ENCODE data around the gene GPR107. TPM values are rescaled to one million over a fixed set of nuclear protein-coding genes. Genes with fewer than 3 reads are reported as not detected.

The GPR107 gene
- total and polyA plus RNA-seq, 2 experiments from 2014 or later, result 8.0 to 18.9 TPM

GRCh38 chr9:130026583-130027340, 26.9 kb upstream of the GPR107 start:
- no peak for DNase-seq
- Histone ChIP-seq H3K27ac (no peak overlapping the region), H3F3A (ENCODE audit: insufficient read depth) (no peaks in the 10 kb centered on the region), H3K36me3 (ENCODE audit: low read depth) (no peaks in the 10 kb centered on the region), H3K9me2 (ENCODE audit: insufficient read depth) (no peaks in the 10 kb centered on the region), H3K9me3 (ENCODE audit: low read depth) (no peaks in the 10 kb centered on the region), H3K27me3 (replicated peaks; ENCODE audit: insufficient read depth) (no peaks in the 10 kb centered on the region), H3K79me2 (ENCODE audit: insufficient read depth) (peaks cover 98% of the 10 kb centered on the region), H2AFZ (no peak overlapping the region), H3K4me3 (no peak overlapping the region), H4K20me1 (ENCODE audit: insufficient read depth) (no peaks in the 10 kb centered on the region), H3K4me1 (ENCODE audit: insufficient read depth) (peaks cover 14% of the 10 kb centered on the region), H3K4me2 (ENCODE audit: unreplicated experiment) (no peak overlapping the region), H3K9ac (no peak overlapping the region)
- in situ Hi-C loops (cut with MboI), result no loop called here
- WGBS, 2 experiments (ENCODE audit: low coverage in 1 of 2, low lambda C conversion rate in 2 of 2, missing lambda C conversion rate in 2 of 2), result 94 to 95% methylated on average over 2 of the region's 2 CpGs
- TF ChIP-seq EZH2phosphoT487 (IDR thresholded peaks at IDR 0.05; ENCODE audit: insufficient read depth, low read depth) (no peak), EZH2 (IDR thresholded peaks at IDR 0.05; ENCODE audit: insufficient read depth, poor library complexity, severe bottlenecking) (no peak)

- in situ Hi-C loops (cut with MboI), result no loop called here
- Histone ChIP-seq H4K20me1 (ENCODE audit: insufficient read depth) (0 out of 2 replicates have a peak, but pooled peaks cover 3% of the 10 kb centered on the region), H3K4me1 (ENCODE audit: insufficient read depth) (peaks cover 14% of the 10 kb centered on the region), H3F3A (ENCODE audit: insufficient read depth) (no peaks in the 10 kb centered on the region), H3K9me2 (ENCODE audit: insufficient read depth) (no peaks in the 10 kb centered on the region), H3K4me2 (ENCODE audit: unreplicated experiment) (no peak overlapping the region), H3K36me3 (ENCODE audit: low read depth) (no peaks in the 10 kb centered on the region), H3K9me3 (ENCODE audit: low read depth) (no peaks in the 10 kb centered on the region), H3K27me3 (replicated peaks; ENCODE audit: insufficient read depth) (no peaks in the 10 kb centered on the region), H3K4me3 (no peak overlapping the region), H3K79me2 (ENCODE audit: insufficient read depth) (peaks cover 98% of the 10 kb centered on the region), H3K9ac (no peak overlapping the region), H2AFZ (no peak overlapping the region), H3K27ac (no peak overlapping the region)
- DNase-seq, result peak; percentile 33
- TF ChIP-seq EZH2 (IDR thresholded peaks at IDR 0.05; ENCODE audit: insufficient read depth, poor library complexity, severe bottlenecking) (no peak), EZH2phosphoT487 (IDR thresholded peaks at IDR 0.05; ENCODE audit: insufficient read depth, low read depth) (no peak)
- 71 to 75% methylated on average over 9 of the region's 9 CpGs for WGBS, 2 experiments (ENCODE audit: low coverage in 1 of 2, low lambda C conversion rate in 2 of 2, missing lambda C conversion rate in 2 of 2)
These were observed 26.0 kb upstream of the GPR107 start for GRCh38 chr9:130027533-130028365.

GRCh38 chr9:130028493-130029222, 25.0 kb upstream of the GPR107 start:
- Histone ChIP-seq H4K20me1 (ENCODE audit: insufficient read depth) (0 out of 2 replicates have a peak, but pooled peaks cover 5% of the 10 kb centered on the region), H3K36me3 (ENCODE audit: low read depth) (no peaks in the 10 kb centered on the region), H3K9ac (no peak overlapping the region), H3K4me1 (ENCODE audit: insufficient read depth) (peaks cover 14% of the 10 kb centered on the region), H3F3A (ENCODE audit: insufficient read depth) (0 out of 2 replicates have a peak, but pooled peaks cover 4% of the 10 kb centered on the region), H3K79me2 (ENCODE audit: insufficient read depth) (peaks cover 99% of the 10 kb centered on the region), H3K27me3 (replicated peaks; ENCODE audit: insufficient read depth) (no peaks in the 10 kb centered on the region), H3K4me3 (no peak overlapping the region), H3K9me3 (ENCODE audit: low read depth) (no peaks in the 10 kb centered on the region), H2AFZ (no peak overlapping the region), H3K4me2 (ENCODE audit: unreplicated experiment) (no peak overlapping the region), H3K27ac (no peak overlapping the region), H3K9me2 (ENCODE audit: insufficient read depth) (no peaks in the 10 kb centered on the region)
- in situ Hi-C loops (cut with MboI), result no loop called here
- 67 to 68% methylated on average over 6 of the region's 6 CpGs for WGBS, 2 experiments (ENCODE audit: low coverage in 1 of 2, low lambda C conversion rate in 2 of 2, missing lambda C conversion rate in 2 of 2)
- no peak for DNase-seq
- no peak for TF ChIP-seq EZH2phosphoT487 (IDR thresholded peaks at IDR 0.05; ENCODE audit: insufficient read depth, low read depth)

Measured in GM23248 (cell line).